ENCODE data around the gene SLC52A1. TPM values are rescaled to one million over a fixed set of nuclear protein-coding genes. Genes with fewer than 3 reads are reported as not detected.
A peak's percentile ranks its signal among the peaks of the same experiment; 100 is the strongest.

SLC52A1 gene
- total RNA-seq, 4 donors from 2014 or later, result 0.11 TPM; not detected in 3

DNA sequence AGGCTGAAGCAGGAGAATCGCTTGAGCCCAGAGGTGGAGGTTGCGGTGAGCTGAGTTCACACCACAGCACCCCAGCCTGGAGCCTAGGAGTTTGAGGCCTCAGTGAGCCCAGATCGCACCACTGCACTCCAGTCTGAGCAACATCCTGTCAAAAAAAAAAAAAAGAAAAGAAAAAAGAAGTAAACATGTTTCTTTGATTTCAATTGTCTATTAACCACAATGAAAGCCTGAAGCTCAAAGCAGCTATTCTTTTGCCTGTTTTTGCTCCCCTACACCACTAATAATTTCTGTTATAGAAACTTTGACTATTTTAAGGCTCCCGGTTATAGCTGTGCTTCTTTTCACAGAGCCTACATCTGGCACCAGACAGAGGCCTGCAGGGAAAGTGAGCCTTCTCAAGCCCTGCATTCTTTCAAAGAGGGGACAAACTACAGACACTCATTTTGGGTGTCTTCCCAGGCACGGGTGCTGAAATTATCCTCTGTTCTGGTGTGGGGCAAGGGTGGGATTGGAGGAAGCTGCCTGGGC, 14.2 kb upstream of the SLC52A1 start:
- Histone ChIP-seq H3K27ac (no peak overlapping the region), H3K9me3 (no peaks in the 10 kb centered on the region), H3K4me3 (replicated peaks in 1 of 3) (no peak overlapping the region), H3K27me3 (no peaks in the 10 kb centered on the region), H3K36me3 (no peaks in the 10 kb centered on the region), H3K4me1 (no peaks in the 10 kb centered on the region)
- intact Hi-C loops (cut with DNase I), result no loop called here
- 72% methylated on average over 5 of the region's 5 CpGs for WGBS, 2 donors
- TF ChIP-seq POLR2A (IDR thresholded peaks at IDR 0.05), result no peak
- TF ChIP-seq, protein P1, sequence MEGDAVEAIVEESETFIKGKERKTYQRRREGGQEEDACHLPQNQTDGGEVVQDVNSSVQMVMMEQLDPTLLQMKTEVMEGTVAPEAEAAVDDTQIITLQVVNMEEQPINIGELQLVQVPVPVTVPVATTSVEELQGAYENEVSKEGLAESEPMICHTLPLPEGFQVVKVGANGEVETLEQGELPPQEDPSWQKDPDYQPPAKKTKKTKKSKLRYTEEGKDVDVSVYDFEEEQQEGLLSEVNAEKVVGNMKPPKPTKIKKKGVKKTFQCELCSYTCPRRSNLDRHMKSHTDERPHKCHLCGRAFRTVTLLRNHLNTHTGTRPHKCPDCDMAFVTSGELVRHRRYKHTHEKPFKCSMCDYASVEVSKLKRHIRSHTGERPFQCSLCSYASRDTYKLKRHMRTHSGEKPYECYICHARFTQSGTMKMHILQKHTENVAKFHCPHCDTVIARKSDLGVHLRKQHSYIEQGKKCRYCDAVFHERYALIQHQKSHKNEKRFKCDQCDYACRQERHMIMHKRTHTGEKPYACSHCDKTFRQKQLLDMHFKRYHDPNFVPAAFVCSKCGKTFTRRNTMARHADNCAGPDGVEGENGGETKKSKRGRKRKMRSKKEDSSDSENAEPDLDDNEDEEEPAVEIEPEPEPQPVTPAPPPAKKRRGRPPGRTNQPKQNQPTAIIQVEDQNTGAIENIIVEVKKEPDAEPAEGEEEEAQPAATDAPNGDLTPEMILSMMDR (IDR thresholded peaks at IDR 0.05), result no peak
- peak in 1 of 2 donors; percentile 10 for DNase-seq

DNA sequence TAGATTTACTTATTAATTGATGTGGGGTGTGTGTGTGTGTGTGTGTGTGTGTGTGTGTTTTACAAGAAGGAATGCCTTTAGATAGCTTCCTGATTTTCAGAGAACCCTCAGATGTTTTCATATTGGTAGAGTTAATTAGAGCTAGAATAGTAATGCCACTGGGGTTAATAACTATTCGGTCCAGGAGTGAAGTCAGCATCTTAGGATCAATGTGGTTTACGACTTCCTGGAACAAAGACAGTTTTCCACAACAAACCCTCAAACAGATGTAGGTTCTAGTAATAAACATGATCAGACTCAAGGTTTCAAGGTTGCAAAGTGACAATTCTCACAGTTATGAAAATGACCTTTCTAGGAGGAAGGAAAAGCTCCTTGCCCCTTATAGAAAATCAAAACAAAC, 12.2 kb upstream of the SLC52A1 start:
- 57 to 73% methylated on average over 2 of the region's 2 CpGs for WGBS, 2 donors
- intact Hi-C loops (cut with DNase I), result no loop called here

DNA sequence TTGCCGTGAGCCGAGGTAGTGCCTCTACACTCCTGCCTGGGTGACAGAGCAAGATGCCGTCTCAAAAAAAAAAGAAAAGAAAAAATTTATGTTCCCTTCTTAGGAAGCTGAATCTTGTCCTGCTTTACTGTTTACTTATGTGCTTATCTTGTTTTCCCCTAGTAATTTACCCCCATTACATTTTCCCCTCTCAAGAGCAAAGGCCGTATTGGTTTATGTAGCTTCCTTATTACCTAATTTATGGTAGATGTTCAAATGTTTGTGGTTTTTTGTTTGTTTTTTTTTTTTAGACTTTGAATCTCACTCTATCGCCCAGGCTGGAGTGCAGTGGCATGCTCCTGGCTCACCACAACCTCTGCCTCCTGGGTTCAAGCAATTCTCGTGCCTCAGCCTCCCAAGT, 10.3 kb upstream of the SLC52A1 start:
- intact Hi-C loops (cut with DNase I), result no loop called here
- Histone ChIP-seq H3K27me3 (no peaks in the 10 kb centered on the region), H3K4me1 (no peaks in the 10 kb centered on the region), H3K36me3 (no peaks in the 10 kb centered on the region), H3K9me3 (no peaks in the 10 kb centered on the region), H3K27ac (no peak overlapping the region), H3K4me3 (replicated peaks in 1 of 3) (no peak overlapping the region)
- 85 to 93% methylated on average over 6 of the region's 6 CpGs for WGBS, 2 donors
- no peak for DNase-seq
- TF ChIP-seq, protein P1 (IDR thresholded peaks at IDR 0.05), result no peak
- no peak for TF ChIP-seq POLR2A (IDR thresholded peaks at IDR 0.05)

More for the DNA sequence above, 12.2 kb upstream of the SLC52A1 start:
- no peak for DNase-seq
- no peaks in the 10 kb centered on the region for H3K36me3 ChIP-seq
- H3K27ac ChIP-seq, result no peak overlapping the region
- no peaks in the 10 kb centered on the region for H3K9me3 ChIP-seq
- H3K4me3 ChIP-seq (replicated peaks in 1 of 3), result no peak overlapping the region
- no peak for TF ChIP-seq POLR2A (IDR thresholded peaks at IDR 0.05)
- TF ChIP-seq, protein P1 (IDR thresholded peaks at IDR 0.05), result no peak
- no peaks in the 10 kb centered on the region for H3K27me3 ChIP-seq
- H3K4me1 ChIP-seq, result no peaks in the 10 kb centered on the region

DNA sequence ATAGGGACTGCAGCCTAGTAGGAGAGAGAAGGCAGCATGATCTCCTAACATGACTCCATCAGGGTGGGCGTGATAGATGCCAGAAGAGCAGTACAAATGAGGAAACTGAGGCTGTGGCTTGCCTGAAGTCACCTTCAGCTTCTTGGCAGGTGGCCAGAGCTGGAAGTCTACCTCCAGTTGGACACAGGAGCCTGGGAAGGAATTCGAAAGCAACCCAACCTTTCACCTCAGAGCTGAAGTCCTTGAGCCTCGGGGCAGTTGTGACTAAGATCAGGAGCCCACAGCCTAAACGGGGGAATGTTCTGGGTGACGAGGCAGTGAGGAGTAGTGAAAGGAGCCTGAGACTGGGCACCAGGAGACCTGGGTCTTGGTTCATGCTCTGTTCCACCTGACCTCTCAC, 9.4 kb upstream of the SLC52A1 start:
- Histone ChIP-seq H3K36me3 (no peaks in the 10 kb centered on the region), H3K27me3 (no peaks in the 10 kb centered on the region), H3K4me1 (no peaks in the 10 kb centered on the region), H3K27ac (no peak overlapping the region), H3K9me3 (no peaks in the 10 kb centered on the region), H3K4me3 (replicated peaks in 1 of 3) (no peak overlapping the region)
- TF ChIP-seq, protein P1 (IDR thresholded peaks at IDR 0.05), result no peak
- TF ChIP-seq POLR2A (IDR thresholded peaks at IDR 0.05), result no peak
- no peak for DNase-seq
- WGBS, 2 donors, result 81 to 92% methylated on average over 5 of the region's 5 CpGs
- intact Hi-C loops (cut with DNase I), result no loop called here

DNA sequence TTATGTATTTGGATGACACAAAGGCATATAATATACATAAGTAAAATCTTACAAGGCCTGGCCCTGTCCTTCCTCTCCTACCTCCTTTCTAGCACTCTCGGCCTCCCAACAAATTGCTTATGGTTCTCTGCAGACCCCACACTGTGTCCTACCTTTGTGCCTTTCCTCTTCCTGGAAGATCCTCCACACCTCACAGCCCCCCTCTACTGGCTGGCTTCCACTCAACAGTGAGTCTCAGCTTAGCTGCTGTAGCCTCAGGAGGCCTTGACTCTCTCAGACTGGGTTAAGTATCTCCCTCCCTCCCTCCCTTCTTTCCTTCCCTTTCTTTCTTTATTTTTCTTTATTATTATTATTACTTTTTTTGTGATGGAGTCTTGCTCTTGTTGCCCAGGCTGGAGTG, 8.3 kb upstream of the SLC52A1 start:
- no peak for DNase-seq

More for the DNA sequence above, 8.3 kb upstream of the SLC52A1 start:
- Histone ChIP-seq H3K27ac (no peak overlapping the region), H3K36me3 (no peaks in the 10 kb centered on the region), H3K27me3 (no peaks in the 10 kb centered on the region), H3K4me3 (replicated peaks in 1 of 3) (no peak overlapping the region), H3K4me1 (no peaks in the 10 kb centered on the region), H3K9me3 (no peaks in the 10 kb centered on the region)
- 93 to 97% methylated on average over 1 of the region's 1 CpG for WGBS, 2 donors
- TF ChIP-seq POLR2A (IDR thresholded peaks at IDR 0.05), result no peak
- intact Hi-C loops (cut with DNase I), result no loop called here
